Effector CD4-positive, alpha-beta T cell (primary cell): ENCODE data around the gene IGF1.

Source experiments
- DNase-seq: peaks from one replicate; pipeline ENCODE4 v3.0.0-alpha.2; 2020

Gene IGF1

GRCh38 chr12:102496591-102496990 is 16.2 kb upstream of the IGF1 start:
- no peak for DNase-seq

GRCh38 chr12:102487226-102487625 is 6.9 kb upstream of the IGF1 start:
- DNase-seq = no peak

- DNase-seq = no peak
Observed at GRCh38 chr12:102486153-102486552, 5.8 kb upstream of the IGF1 start.

- peak; percentile 12 for DNase-seq
Observed at GRCh38 chr12:102484428-102484958, 4.1 kb upstream of the IGF1 start.

DNA sequence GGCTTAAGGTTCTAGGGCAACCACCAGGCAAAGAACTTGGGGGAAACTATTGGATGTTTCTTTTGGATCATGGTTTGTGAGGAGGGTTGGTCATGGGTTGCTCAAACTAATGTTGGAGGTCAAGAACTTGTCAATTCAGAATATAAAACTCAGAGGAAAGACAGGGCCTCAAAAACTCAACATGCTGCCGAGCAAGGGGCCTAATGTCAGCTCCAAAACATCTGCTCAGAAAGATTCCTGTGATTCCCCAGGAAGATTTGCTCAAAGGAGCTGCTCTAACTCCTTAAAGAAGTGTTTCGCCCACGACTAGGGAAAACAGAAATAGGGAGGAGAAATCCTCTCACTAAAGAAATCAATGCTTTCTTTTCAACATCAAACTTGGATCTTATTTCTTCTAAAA is 3.7 kb upstream of the IGF1 start:
- DNase-seq = no peak

DNA sequence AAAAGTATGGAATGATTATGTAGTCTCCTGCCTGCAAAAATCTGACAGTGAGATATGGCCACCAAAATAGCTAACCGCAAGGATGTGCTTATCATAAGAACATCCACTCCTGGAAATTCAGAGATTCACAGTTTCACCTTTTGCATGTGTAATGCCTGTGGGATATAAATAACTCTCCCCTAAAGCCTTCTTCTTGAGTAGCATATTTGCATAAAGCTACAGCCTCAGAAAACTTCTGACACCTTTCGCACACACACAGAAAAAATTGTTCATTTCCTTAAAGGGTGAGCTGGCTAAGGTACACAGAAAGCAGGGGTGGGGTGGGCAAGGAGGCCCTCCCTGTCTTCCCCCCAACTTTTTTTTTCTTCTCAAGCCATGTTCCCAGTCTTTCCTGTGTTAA is 3.1 kb upstream of the IGF1 start:
- no peak for DNase-seq

GRCh38 chr12:102481705-102482425 is 1.5 kb upstream of the IGF1 start:
- DNase-seq = no peak

DNA sequence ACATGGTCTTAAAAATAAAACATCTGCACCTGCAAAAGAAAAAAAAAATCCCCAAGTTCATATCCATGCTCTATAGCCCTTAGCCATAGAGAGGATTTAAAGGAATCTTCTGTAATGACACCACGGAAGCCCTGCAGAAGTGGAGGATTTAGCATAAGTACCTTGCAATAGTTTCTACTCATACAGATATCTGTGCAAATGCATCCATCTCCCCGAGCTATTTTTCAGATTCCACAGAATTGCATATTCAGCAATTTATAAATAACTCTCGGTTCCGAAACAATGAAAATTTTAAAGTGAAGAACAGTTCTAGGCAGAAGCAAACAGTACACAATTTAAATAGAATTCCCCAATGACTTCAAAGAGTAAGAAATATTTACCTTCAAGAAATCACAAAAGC is 424 bp downstream of the IGF1 start:
- no peak for DNase-seq

GRCh38 chr12:102479099-102479885 is 1.1 kb downstream of the IGF1 start:
- no peak for DNase-seq

GRCh38 chr12:102478405-102479098 is 1.8 kb downstream of the IGF1 start:
- no peak for DNase-seq

GRCh38 chr12:102475355-102475754 is 5.0 kb downstream of the IGF1 start:
- DNase-seq = no peak

- DNase-seq = no peak
Observed at GRCh38 chr12:102474438-102475064, 5.8 kb downstream of the IGF1 start.

GRCh38 chr12:102472496-102472895 is 7.9 kb downstream of the IGF1 start:
- DNase-seq = no peak

DNA sequence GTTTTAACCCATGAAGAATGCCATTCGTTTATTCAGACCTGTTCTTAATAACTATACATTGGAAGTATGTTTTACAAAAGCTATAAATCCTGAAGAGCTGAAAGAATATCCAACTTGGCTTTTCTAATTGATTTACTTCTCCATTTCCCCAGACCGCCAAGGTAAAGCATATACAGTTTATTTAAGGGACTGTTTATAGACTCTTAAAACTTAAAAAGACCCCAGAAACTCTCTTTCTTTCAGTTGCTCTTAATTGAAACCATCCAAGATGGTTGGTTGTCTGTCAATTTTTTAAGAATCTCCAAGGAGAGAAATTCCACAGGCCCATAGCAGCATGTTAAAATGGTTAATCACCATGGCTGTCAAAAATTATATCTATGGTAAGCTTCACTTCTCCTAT is 8.8 kb downstream of the IGF1 start:
- DNase-seq = no peak

DNA sequence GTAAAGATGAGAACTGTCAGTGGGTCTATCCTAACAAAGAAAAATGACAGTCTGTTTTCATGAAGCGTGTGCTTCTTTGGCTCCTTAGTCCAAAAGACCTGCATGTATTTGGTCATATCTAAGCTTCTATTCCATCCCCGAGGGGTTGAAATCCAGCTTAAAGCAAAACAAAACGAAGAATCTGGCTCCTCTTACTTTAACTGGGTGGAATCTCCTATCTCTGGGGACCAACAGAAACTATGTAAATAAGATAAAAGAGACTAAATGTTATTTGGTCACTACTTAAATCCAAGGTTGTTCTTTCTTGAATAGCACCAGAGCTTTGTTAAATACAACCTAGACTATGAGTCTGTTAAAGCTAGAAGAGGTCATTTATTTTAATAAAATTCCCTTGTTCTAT is 9.4 kb downstream of the IGF1 start:
- DNase-seq = no peak

- DNase-seq = no peak
Observed at GRCh38 chr12:102468261-102468915, 12.0 kb downstream of the IGF1 start.

GRCh38 chr12:102465762-102466560 is 14.4 kb downstream of the IGF1 start:
- no peak for DNase-seq

- DNase-seq = no peak
Observed at GRCh38 chr12:102463659-102464249, 16.6 kb downstream of the IGF1 start.

DNA sequence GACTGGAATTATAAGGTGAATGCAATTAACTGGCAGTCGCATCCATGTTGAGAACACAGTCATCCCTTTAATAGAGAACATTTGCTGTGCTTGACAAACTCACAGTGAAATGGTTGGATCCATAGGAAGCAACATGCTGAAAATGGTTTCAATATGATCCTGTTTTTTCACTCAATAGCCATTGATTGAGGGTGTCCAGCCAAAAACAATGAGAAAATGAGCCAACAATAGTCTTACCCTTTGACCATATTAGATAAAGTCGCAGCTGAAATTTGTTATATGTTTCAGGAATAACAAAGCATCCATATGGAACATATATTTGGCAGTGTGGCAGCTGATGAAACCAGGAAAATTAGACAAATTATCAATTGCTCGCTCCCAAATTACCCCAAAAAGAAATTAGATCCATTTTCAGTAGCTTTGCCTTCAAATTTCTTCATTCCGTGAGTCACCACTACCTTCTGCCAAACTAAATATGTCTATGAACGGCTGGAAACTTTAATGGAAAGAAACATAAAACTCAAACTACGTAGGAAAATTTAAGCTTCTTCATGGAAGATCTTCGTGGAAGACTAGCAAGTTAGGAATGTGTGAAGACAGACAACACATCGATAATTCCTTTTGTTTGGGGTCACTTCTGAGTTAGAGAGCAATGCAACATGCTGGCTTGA is 17.4 kb downstream of the IGF1 start:
- DNase-seq = no peak

- DNase-seq = no peak
Observed at GRCh38 chr12:102462386-102462785, 18.0 kb downstream of the IGF1 start.

DNA sequence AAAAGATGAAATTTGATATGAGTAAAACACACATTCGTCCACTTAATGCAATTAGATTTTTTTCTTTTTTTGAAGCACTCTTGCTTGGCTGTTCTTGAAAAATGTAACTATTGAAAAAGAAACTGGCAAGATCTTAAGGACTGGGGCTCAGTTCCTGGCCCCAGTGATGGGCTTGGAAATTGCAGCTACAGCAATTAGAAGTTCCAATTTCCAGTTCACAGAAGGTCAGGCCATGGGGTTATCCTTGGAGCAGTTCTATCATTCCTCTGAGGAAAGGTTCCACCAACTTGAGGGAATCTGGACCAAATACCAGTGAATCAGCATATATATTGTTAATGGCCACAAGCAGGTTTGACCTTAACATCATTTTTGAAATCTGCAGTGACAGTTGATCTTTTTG is 18.9 kb downstream of the IGF1 start:
- no peak for DNase-seq
